ENCODE data around the gene INTS15.

- TF ChIP-seq, protein P1, sequence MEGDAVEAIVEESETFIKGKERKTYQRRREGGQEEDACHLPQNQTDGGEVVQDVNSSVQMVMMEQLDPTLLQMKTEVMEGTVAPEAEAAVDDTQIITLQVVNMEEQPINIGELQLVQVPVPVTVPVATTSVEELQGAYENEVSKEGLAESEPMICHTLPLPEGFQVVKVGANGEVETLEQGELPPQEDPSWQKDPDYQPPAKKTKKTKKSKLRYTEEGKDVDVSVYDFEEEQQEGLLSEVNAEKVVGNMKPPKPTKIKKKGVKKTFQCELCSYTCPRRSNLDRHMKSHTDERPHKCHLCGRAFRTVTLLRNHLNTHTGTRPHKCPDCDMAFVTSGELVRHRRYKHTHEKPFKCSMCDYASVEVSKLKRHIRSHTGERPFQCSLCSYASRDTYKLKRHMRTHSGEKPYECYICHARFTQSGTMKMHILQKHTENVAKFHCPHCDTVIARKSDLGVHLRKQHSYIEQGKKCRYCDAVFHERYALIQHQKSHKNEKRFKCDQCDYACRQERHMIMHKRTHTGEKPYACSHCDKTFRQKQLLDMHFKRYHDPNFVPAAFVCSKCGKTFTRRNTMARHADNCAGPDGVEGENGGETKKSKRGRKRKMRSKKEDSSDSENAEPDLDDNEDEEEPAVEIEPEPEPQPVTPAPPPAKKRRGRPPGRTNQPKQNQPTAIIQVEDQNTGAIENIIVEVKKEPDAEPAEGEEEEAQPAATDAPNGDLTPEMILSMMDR (IDR thresholded peaks at IDR 0.05) = peak; percentile 26
- no peak for TF ChIP-seq RCOR1 (IDR thresholded peaks at IDR 0.05; ENCODE audit: low read length)
- no peak for TF ChIP-seq EZH2phosphoT487 (IDR thresholded peaks at IDR 0.05; ENCODE audit: borderline replicate concordance, low read depth)
- no peak for TF ChIP-seq RFX5 (IDR thresholded peaks at IDR 0.05; ENCODE audit: low read length)
- TF ChIP-seq RAD21 (IDR thresholded peaks at IDR 0.05; ENCODE audit: low read length) = no peak
- no peak for TF ChIP-seq POLR2AphosphoS5 (IDR thresholded peaks at IDR 0.05; ENCODE audit: low read depth, low read length)
- TF ChIP-seq NRF1 (IDR thresholded peaks at IDR 0.05; ENCODE audit: low read depth, low read length) = no peak
- no peak for TF ChIP-seq EP300 (IDR thresholded peaks at IDR 0.05; ENCODE audit: borderline replicate concordance in 1 of 2, low read depth in 1 of 2, low read length in 1 of 2)
Observed at GRCh38 chr7:6614953-6615722, 25.3 kb downstream of the INTS15 start, which contains the start of gene ZNF853.
